Neuron (in vitro differentiated cells): Measurements from ENCODE around the gene LRRD1.
"Not testable (repeated sequence)": the region's sequence is repeated elsewhere in the genome, so short reads cannot be mapped to it uniquely, and the experiment has no call there.

Experiments
- H2AFZ ChIP-seq: one replicate; pipeline ENCODE4 v1.6.1; 2013; ENCODE audit warnings: low read depth, mild to moderate bottlenecking, inconsistent platforms, low read length, moderate library complexity
- H3K27me3 ChIP-seq: one replicate; pipeline ENCODE4 v1.6.1; 2013; ENCODE audit warnings: low read length; ENCODE audit not compliant: insufficient read depth
- H3K36me3 ChIP-seq: one replicate; pipeline ENCODE4 v1.6.1; 2013; ENCODE audit warnings: low read length; ENCODE audit not compliant: insufficient read depth
- H3K4me1 ChIP-seq: one replicate; pipeline ENCODE4 v1.6.1; 2013; ENCODE audit warnings: low read length; ENCODE audit not compliant: insufficient read depth
- H3K4me3 ChIP-seq: 2 replicates; pipeline ENCODE4 v1.5.1; 2013; ENCODE audit warnings: mild to moderate bottlenecking, low read length, moderate library complexity
- H3K9me3 ChIP-seq: one replicate; pipeline ENCODE4 v1.6.1; 2013; ENCODE audit warnings: low read length

Gene LRRD1

DNA sequence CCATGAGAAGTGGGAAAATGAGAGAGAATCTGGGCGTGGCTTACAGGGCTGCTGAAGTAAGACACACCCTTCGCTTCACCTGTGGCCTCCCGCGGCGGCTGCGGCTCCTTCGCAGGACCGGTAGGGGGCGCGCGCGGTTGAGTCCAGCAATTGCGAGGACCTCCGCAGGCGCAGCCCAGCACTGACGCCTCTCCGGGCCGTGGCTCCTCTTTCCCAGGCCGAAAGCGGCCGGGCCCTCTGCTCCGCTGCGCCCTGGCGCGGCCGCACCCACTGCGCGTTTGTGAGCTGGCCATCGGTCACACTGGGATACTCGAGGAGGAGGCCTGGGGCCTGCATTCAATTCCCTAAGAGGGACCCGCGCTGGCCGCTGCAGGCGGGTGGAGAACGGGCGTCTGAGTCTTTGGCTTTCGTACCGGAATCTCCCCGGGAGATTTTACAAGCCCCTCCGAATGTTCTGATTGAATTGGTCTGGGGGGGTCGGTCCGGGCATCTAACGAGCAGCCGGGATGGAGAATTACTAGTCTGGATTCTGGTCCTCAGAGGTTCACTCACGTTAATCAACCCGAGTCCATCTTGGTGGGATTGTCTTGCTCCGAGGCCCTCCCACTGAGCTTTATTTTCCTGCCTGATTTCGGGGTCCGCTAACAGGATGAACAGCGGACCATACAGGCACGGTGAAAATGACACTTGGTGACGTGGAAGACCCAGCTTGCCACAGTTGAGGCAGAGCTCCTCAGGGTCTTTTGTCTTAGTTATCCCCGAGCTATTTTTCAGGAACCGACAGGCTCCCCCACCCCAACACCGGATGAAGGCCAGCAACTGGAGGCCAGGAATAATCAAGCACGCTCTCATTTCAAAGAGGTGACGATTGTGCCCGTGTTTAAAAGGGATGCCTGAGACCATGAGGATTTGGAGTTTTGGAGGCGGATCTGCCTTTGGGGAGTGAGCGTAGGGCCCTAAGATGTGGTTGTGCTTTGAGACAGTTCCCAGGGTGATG is at the start of gene LRRD1:
LRRD1 (minus strand) TSS at position 215 of the 997 bp plus-strand sequence. CDS start 13,940 bp downstream, outside the sequence.
- no peaks in the 10 kb centered on the region for H3K36me3 ChIP-seq
- H2AFZ ChIP-seq, result no peak within 1 kb of the TSS
- H3K27me3 ChIP-seq, result no peaks in the 10 kb centered on the region
- no peaks in the 10 kb centered on the region for H3K4me1 ChIP-seq
- peak within 1 kb of the TSS; percentile 18 for H3K4me3 ChIP-seq
- no peaks in the 10 kb centered on the region for H3K9me3 ChIP-seq

DNA sequence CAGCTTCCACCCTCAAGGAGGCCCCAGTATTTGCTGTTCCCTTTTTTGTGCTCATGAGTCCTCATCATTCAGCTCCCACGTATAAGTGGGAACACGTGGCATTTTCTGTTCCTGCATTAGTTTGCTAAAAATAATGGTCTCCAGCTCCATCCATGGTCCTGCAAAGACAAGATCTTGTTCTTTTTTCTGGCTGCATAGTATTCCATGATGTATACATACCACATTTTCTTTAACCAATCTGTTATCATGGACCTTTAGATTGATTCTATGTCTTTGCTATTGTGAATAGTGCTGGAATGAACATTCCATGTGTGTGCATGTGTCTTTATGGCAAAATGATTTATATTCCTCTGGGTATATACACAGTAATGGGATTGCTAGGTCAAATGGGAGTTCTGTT is 49.8 kb upstream of the LRRD1 start:
- no peaks in the 10 kb centered on the region for H3K4me1 ChIP-seq
- no peaks in the 10 kb centered on the region for H3K27me3 ChIP-seq
- peaks cover 63% of the 10 kb centered on the region for H3K36me3 ChIP-seq
- peaks cover 6% of the 10 kb centered on the region for H3K9me3 ChIP-seq
- H2AFZ ChIP-seq, result no peak overlapping the region
- no peak overlapping the region for H3K4me3 ChIP-seq

DNA sequence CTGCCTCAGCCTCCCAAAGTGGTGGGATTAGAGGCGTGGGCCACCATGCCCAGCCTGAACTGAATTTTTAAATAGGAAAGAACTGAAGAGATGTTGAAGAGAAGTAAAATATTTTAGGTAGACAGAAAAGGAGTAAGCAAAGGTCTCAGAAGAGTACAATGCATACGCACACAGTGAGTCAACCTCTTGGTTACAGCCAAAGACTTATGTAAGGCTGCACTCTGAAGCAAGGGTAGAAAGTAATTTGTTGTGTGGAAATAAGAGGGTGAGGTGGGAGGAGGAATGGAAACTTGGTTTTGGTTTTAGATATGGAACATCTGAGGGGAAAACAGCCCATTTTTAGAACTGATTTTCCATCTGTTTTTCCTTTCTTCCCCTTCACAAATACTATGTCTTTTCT is 49.2 kb upstream of the LRRD1 start:
- no peaks in the 10 kb centered on the region for H3K4me1 ChIP-seq
- peaks cover 65% of the 10 kb centered on the region for H3K36me3 ChIP-seq
- no peak overlapping the region for H2AFZ ChIP-seq
- no peaks in the 10 kb centered on the region for H3K27me3 ChIP-seq
- peaks cover 6% of the 10 kb centered on the region for H3K9me3 ChIP-seq
- H3K4me3 ChIP-seq, result no peak overlapping the region

DNA sequence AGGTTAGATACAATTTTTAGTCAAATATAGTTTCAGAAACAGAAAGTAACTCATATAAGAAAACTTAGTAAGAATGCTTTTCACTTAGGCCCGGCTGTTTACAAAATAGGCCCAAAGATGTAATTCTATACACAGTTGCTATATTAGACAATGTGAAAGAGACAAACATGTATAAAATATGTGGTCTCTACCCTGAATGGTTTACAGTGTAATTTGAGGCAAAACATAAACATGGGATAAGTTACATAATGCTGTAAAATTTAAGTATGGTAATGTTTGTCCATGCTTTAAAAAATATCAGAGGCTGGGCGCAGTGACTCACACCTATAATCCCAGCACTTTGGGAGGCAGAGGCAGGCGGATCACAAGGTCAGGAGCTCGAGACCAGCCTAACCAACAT is 48.0 kb upstream of the LRRD1 start:
- H2AFZ ChIP-seq, result no peak overlapping the region
- H3K36me3 ChIP-seq, result peaks cover 69% of the 10 kb centered on the region

DNA sequence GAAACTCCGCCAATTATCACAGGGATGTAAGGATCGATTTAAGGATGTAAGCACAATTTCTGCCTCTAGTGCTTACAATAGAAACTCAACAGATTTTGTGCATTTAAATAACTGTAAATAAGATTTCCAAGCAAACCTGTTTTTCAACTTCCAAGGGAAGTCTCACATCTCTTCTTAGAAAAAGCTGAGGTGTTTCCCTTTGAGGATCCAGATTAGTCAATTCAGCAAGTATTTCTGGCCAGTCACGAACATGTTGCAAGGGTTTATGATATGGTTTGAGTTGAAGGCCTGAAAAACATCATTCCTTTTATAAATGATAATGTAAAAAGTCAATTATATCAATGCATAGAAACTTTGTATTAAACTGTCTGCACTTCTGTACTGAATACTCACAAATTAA is 42.8 kb upstream of the LRRD1 start:
- Histone ChIP-seq H3K36me3 (peaks cover 82% of the 10 kb centered on the region), H3K9me3 (no peaks in the 10 kb centered on the region), H3K4me3 (no peak overlapping the region)

More for the DNA sequence above, 48.0 kb upstream of the LRRD1 start:
- no peaks in the 10 kb centered on the region for H3K4me1 ChIP-seq
- peaks cover 6% of the 10 kb centered on the region for H3K9me3 ChIP-seq
- no peak overlapping the region for H3K4me3 ChIP-seq
- H3K27me3 ChIP-seq, result no peaks in the 10 kb centered on the region

DNA sequence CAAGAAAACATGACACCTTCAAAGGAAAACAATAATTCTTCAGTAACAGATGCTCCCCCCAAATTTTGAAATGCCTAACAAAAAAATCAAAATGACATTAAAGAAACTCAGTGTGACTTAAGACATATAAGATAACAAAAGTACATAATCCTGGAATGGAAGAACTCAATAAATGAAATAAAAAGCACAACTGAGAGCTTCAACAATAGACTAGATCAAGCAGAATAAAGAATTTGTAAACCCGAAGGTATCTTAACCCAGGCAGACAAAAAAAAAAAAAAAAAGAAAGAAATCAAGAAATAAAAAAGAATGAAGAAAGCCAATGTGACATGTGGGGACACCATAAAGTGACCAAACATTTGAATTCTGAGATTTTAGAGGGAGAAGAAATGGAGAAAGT is 27.7 kb upstream of the LRRD1 start:
- Histone ChIP-seq H3K36me3 (peaks cover 61% of the 10 kb centered on the region), H3K4me3 (no peak overlapping the region), H3K27me3 (no peaks in the 10 kb centered on the region), H2AFZ (no peak overlapping the region), H3K9me3 (peaks cover 12% of the 10 kb centered on the region), H3K4me1 (no peaks in the 10 kb centered on the region)

More for the DNA sequence above, 42.8 kb upstream of the LRRD1 start:
- H3K27me3 ChIP-seq, result no peaks in the 10 kb centered on the region
- no peaks in the 10 kb centered on the region for H3K4me1 ChIP-seq
- H2AFZ ChIP-seq, result no peak overlapping the region

DNA sequence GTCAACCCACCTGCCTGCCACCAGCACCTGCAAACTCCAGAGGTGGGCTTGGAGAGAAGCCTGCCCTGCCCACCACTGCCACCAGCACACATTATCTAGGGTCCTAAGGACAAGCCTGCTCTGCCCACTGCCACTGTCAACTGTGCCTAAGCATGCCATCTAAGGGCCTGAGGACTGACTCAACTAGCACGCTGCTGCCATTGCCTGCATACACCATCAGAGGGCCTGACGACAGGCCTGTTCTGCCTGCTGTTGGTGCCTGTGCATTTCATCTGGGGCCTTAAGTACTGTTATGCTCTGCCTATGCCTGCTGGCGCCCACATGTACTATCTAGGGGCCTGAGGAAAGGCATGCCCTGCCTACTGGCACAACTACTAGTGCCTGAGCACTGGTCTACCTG is 27.0 kb upstream of the LRRD1 start:
- Histone ChIP-seq H3K4me1 (no peaks in the 10 kb centered on the region), H3K27me3 (no peaks in the 10 kb centered on the region), H3K36me3 (peaks cover 60% of the 10 kb centered on the region), H3K4me3 (no peak overlapping the region), H2AFZ (no peak overlapping the region), H3K9me3 (peaks cover 10% of the 10 kb centered on the region)

DNA sequence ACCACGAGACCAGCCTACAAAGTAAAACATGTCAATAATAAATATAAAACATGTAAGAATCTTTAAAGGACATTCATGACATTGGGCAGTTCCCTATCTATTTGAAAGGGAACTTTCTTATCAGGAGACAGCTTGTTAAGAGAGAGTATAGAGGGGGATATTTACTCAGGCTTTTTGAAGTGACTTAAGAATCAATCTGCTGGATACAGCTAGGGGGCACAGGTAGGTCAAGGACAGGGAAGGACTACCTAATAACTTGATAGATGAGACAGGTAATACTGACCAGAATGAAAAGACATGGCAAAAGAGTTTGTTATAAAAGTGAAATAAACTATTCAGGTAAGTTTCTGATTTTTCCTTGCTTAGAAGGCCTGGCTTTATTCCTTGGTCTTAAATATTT is 21.8 kb upstream of the LRRD1 start:
- no peak overlapping the region for H2AFZ ChIP-seq
- H3K36me3 ChIP-seq, result peaks cover 57% of the 10 kb centered on the region
- no peaks in the 10 kb centered on the region for H3K27me3 ChIP-seq
- H3K9me3 ChIP-seq, result peaks cover under 1% of the 10 kb centered on the region
- H3K4me1 ChIP-seq, result no peaks in the 10 kb centered on the region
- no peak overlapping the region for H3K4me3 ChIP-seq

DNA sequence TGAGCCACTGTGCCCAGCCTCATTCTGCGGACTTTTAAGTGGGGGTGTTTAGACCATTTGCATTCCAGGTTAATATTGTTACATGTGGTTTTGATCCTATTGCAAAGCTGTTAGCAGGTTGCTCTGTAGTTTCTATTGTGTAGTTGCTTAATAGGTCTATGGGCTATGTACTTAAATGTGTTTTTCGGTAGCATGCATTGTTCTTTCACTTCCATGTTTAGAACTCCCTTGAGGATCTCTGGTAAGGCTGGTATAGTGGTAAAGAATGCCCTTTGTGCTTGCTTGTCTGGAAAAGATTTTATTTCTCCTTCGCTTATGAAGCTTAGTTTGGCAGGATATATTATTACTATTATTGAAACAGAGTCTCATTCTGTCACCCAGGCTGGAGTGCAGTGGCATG is 13.4 kb upstream of the LRRD1 start:
- H3K4me3 ChIP-seq, result no peak overlapping the region
- H3K27me3 ChIP-seq, result no peaks in the 10 kb centered on the region
- no peak overlapping the region for H2AFZ ChIP-seq
- no peaks in the 10 kb centered on the region for H3K4me1 ChIP-seq
- H3K36me3 ChIP-seq, result peaks cover 16% of the 10 kb centered on the region
- peaks cover 27% of the 10 kb centered on the region for H3K9me3 ChIP-seq

DNA sequence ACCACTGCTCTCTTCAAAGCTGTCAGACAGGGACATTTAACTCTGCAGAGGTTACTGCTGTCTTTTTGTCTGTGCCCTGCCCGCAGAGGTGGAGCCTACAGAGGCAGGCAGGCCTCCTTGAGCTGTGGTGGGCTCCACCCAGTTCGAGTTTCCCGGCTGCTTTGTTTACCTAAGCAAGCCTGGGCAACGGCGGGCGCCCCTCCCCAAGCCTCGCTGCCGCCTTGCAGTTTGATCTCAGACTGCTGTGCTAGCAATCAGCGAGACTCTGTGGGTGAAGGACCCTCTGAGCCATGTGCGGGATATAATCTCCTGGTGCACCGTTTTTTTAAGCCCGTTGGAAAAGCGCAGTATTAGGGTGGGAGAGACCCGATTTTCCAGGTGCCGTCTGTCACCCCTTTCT is 10.3 kb upstream of the LRRD1 start:
- H3K4me1 ChIP-seq, H3K4me3 ChIP-seq, H2AFZ ChIP-seq, H3K27me3 ChIP-seq: not testable (repeated sequence)
- H3K36me3 ChIP-seq, result peaks cover 12% of the 10 kb centered on the region
- H3K9me3 ChIP-seq, result peaks cover 25% of the 10 kb centered on the region

DNA sequence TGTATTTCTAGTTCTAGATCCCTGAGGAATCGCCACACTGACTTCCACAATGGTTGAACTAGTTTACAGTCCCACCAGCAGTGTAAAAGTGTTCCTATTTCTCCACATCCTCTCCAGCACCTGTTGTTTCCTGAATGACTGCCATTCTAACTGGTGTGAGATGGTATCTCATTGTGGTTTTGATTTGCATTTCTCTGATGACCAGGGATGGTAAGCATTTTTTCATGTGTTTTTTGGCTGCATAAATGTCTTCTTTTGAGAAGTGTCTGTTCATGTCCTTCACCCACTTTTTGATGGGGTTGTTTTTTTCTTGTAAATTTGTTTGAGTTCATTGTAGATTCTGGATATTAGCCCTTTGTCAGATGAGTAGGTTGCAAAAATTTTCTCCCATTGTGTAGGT is 5.4 kb upstream of the LRRD1 start:
- not testable (repeated sequence) for H2AFZ ChIP-seq, H3K36me3 ChIP-seq, H3K9me3 ChIP-seq

DNA sequence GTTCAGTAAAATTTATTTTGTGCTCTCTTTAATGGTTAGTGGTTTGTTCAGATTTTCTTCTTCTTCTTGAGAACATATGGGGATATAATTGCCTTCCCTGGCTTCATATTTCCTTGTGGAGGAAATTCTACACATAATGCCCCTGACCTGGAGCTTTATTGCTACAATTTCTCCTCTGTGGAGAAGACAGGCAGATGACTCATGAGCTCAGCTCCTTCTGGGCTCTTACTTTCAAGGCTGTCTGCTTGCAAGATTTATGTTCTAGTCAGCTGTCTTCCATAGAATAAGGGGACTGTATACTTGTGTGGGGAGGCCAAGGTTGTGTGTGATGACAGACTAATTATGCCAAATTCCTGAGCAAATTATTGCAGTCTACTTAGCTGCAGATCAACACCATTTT is 1.6 kb downstream of the LRRD1 start:
- Histone ChIP-seq H3K27me3 (no peaks in the 10 kb centered on the region), H3K36me3 (no peaks in the 10 kb centered on the region), H3K4me1 (no peaks in the 10 kb centered on the region), H3K9me3 (no peaks in the 10 kb centered on the region), H2AFZ (no peak overlapping the region), H3K4me3 (no peak overlapping the region)

More for the DNA sequence above, 5.4 kb upstream of the LRRD1 start:
- not testable (repeated sequence) for H3K4me3 ChIP-seq, H3K4me1 ChIP-seq, H3K27me3 ChIP-seq

DNA sequence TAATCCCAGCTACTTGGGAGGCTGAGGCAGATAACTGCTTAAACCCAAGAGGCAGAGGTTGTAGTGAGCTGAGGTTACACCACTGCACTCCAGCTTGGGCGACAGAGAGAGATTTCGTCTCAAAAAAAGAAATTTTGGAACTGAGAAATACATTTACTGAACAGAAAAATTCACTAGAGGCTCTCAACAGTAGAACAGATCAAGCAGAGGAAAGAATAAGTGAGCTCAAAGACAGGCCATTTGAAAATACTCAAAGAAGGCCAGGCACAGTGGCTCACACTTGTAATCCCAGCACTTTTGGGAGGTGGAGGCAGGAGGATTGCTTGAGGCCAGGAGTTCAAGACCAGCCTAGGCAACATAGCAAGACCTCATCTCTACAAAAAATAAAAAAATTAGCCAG is 9.4 kb downstream of the LRRD1 start:
- H2AFZ ChIP-seq, H3K36me3 ChIP-seq, H3K27me3 ChIP-seq, H3K4me1 ChIP-seq, H3K9me3 ChIP-seq, H3K4me3 ChIP-seq: not testable (repeated sequence)
